ENCODE measurements around the gene TSPAN11.

TSPAN11 gene

DNA sequence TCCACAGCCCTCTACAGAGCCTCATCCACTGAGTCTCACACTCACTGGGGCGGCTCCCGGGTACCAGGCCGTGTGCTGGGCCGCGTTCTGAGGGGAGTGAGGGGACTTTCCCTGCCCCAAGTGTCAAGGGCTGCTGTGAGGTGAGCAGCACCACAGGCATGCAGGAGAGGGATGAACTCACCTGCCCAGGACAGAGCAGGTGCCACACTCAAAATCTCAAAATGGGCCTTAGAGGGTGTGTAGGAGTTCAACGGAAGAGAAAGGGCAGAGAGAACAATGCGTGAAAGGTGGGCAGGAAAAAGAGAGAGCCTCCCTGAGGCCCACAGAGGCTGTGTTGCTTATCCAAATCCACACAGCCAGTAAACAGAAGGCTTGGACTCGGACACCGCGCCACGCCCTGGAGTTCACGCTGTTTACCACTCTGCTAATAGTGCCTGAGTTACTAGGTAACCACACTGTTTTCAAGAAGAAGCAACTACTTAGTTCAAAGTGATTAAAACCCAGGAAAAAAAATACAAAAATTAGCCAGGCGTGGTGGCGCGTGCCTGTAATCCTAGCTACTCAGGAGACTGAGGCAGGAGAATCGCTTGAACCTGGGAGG lies 32.7 kb downstream of the TSPAN11 start:
- Mint-ChIP-seq H3K27ac (no peak overlapping the region), H3K27me3 (no peaks in the 10 kb centered on the region), H3K36me3 (no peaks in the 10 kb centered on the region), H3K4me3 (no peak overlapping the region), H3K4me1 (no peaks in the 10 kb centered on the region), H3K9me3 (no peaks in the 10 kb centered on the region)
- no peak for DNase-seq
- CTCF ChIA-PET = no interaction called here

DNA sequence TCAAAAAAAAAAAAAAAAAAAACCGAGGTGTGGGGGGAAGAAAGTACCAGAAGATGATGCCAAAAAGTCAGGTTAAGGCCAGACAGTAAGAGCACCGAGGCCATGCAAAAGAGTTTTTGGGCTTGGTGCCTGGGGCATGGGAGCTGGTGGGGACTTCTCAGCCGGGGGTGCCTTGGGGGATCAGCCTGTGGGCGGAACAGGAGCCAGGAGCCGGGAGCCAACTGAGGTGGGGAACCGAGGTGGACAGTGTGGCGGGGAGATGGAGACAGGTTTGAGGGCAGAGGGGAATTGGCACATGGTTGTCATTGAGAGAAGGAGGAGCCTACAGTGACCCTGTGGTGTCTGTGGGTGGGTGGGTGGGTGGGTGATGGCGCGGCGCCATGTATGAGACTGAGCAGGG lies 33.2 kb downstream of the TSPAN11 start:
- no peaks in the 10 kb centered on the region for H3K9me3 Mint-ChIP-seq
- no peak overlapping the region for H3K27ac Mint-ChIP-seq
- no peak overlapping the region for H3K4me3 Mint-ChIP-seq
- DNase-seq = no peak
- no peaks in the 10 kb centered on the region for H3K36me3 Mint-ChIP-seq
- no peaks in the 10 kb centered on the region for H3K27me3 Mint-ChIP-seq
- CTCF ChIA-PET = no interaction called here
- H3K4me1 Mint-ChIP-seq = no peaks in the 10 kb centered on the region

DNA sequence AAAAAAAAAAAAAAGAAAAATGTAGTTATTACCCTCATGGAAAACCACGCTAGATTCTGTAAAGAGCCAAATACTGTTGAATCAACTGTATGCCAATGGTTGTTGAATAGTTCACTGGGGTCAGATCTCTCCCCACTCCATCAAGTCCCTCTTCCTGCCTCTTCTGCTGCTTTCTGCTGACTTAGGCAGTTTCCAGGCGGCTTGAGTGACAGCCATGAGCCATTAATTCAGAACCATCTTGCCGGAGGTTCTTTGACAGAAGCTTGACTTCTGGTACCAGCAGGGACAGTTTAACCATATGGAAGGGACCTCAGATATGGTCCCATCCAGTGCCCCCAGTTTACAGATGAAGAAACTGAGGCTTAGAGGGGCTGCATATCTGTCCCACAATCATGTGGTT lies 34.5 kb downstream of the TSPAN11 start:
- CTCF ChIA-PET = no interaction called here
- H3K9me3 Mint-ChIP-seq = no peaks in the 10 kb centered on the region
- H3K27ac Mint-ChIP-seq = no peak overlapping the region
- no peaks in the 10 kb centered on the region for H3K36me3 Mint-ChIP-seq
- no peak overlapping the region for H3K4me3 Mint-ChIP-seq
- no peaks in the 10 kb centered on the region for H3K4me1 Mint-ChIP-seq
- H3K27me3 Mint-ChIP-seq = peaks cover 4% of the 10 kb centered on the region
- no peak for DNase-seq

DNA sequence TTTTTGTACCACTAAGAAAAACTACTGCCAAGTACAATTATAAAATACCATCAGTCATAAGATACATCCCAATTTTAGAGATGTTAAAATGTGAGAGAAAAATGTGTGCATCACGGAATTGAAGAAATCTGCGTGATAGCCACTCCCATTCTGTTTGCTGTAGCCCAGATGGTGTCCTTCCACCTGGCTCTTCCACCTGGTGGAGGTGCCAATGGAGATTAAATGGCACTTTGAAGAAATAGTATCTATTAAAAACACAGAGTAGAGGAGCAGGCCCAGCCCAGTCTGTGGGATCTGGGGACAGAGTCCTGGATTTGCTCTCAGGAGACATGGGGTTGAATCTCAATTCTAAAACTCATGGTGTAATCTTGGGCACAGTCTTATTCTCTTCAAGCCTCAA lies 35.5 kb downstream of the TSPAN11 start:
- Mint-ChIP-seq H3K36me3 (no peaks in the 10 kb centered on the region), H3K27me3 (peaks cover 5% of the 10 kb centered on the region), H3K4me3 (no peak overlapping the region), H3K9me3 (no peaks in the 10 kb centered on the region), H3K4me1 (no peaks in the 10 kb centered on the region), H3K27ac (no peak overlapping the region)
- CTCF ChIA-PET = no interaction called here
- no peak for DNase-seq

DNA sequence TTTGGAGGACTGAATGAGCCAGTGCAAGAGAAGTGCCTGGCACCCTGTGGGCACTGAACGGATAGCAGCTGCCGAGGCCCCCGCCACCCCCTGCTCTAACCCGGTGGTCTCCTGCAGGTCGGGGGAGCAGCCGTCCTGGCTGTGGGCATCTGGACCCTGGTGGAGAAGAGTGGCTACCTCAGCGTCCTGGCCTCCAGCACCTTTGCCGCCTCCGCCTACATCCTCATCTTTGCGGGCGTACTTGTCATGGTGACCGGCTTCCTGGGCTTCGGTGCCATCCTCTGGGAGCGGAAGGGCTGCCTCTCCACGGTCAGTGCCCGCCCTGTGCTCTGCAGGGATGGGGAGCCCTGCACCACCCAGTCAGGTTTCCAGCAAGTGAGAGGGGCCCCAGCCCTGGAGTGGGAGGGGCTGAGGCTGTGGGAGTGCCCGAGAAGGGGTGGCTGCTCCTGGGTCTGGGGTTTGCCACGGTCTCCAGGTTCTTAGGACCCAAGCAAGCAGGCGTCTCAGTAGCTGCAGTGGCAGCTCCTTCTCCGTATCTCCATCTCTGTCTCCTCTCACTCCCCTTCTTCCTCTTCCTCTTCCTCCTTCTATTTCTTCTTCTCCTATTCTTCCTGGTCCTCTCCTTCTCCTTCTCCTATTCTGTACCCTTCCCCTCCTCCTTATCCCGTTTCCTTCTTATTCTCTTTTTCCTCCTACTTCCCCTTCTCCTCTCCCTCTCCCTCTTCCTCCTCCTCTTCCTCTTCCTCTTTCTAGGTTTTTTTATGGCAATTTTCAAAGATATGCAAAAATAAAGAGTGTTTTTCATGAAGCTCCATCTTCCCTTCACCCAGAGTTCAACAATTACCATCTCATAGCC lies 37.4 kb downstream of the TSPAN11 start:
- H3K27ac Mint-ChIP-seq = no peak overlapping the region
- no peaks in the 10 kb centered on the region for H3K36me3 Mint-ChIP-seq
- no peak overlapping the region for H3K4me3 Mint-ChIP-seq
- no peaks in the 10 kb centered on the region for H3K4me1 Mint-ChIP-seq
- H3K27me3 Mint-ChIP-seq = peaks cover 8% of the 10 kb centered on the region
- CTCF ChIA-PET = no interaction called here
- H3K9me3 Mint-ChIP-seq = no peaks in the 10 kb centered on the region
- DNase-seq = no peak

- H3K27me3 Mint-ChIP-seq = peaks cover 10% of the 10 kb centered on the region
- H3K27ac Mint-ChIP-seq = no peak overlapping the region
- H3K4me1 Mint-ChIP-seq = no peaks in the 10 kb centered on the region
- CTCF ChIA-PET = no interaction called here
- no peak overlapping the region for H3K4me3 Mint-ChIP-seq
- H3K9me3 Mint-ChIP-seq = no peaks in the 10 kb centered on the region
- no peaks in the 10 kb centered on the region for H3K36me3 Mint-ChIP-seq
- no peak for DNase-seq
Observed at GRCh38 chr12:30964896-30965612, 38.5 kb downstream of the TSPAN11 start.

DNA sequence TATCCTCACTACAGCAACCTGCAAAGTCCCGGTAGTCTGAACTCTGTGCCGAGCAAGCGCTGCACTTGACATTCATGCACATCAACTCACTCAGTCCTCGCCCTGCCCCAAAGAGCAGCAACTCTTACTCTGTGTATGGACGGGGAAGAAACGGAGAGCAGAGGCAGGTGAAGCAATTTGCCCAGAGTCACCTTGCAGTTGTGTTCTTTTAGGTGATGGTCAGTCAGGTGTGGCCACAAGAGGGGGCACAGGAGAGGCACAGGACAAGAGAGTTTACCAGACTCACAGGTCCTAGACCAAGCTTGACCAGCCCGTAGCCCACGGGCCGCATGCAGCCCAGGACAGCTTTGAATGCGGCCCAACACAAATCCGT lies 39.1 kb downstream of the TSPAN11 start:
- no peak for DNase-seq
- CTCF ChIA-PET = no interaction called here
- Mint-ChIP-seq H3K36me3 (no peaks in the 10 kb centered on the region), H3K4me3 (no peak overlapping the region), H3K27ac (no peak overlapping the region), H3K9me3 (no peaks in the 10 kb centered on the region), H3K4me1 (no peaks in the 10 kb centered on the region), H3K27me3 (peaks cover 16% of the 10 kb centered on the region)

- peaks cover 19% of the 10 kb centered on the region for H3K27me3 Mint-ChIP-seq
- no peak for DNase-seq
- H3K27ac Mint-ChIP-seq = no peak overlapping the region
- no peaks in the 10 kb centered on the region for H3K36me3 Mint-ChIP-seq
- CTCF ChIA-PET = no interaction called here
- H3K4me1 Mint-ChIP-seq = no peaks in the 10 kb centered on the region
- no peak overlapping the region for H3K4me3 Mint-ChIP-seq
- no peaks in the 10 kb centered on the region for H3K9me3 Mint-ChIP-seq
Observed at GRCh38 chr12:30967026-30967425, 40.5 kb downstream of the TSPAN11 start.

DNA sequence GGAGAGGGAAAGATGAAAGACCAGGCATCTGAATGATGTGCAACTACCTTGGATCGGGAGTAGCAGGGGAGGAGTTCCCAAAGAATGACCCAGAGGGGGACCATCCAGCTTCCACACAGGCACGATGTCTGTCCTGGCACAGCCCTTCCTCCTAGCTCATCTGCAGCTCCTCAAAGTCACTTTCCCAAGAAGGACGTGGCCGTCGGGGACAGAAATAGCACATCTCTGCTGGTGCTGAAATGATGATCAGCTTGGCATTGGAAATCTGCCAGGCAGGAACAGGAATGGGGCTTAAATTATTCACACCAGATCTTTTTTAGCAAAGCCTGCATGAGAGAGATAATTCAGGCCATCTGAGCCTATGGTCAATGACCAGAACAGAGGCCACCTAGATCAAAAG lies 41.7 kb downstream of the TSPAN11 start:
- Mint-ChIP-seq H3K9me3 (no peaks in the 10 kb centered on the region), H3K27ac (no peak overlapping the region), H3K4me3 (no peak overlapping the region), H3K27me3 (peaks cover 28% of the 10 kb centered on the region), H3K4me1 (no peaks in the 10 kb centered on the region), H3K36me3 (no peaks in the 10 kb centered on the region)
- DNase-seq = no peak
- CTCF ChIA-PET = no interaction called here

- H3K36me3 Mint-ChIP-seq = no peaks in the 10 kb centered on the region
- H3K27ac Mint-ChIP-seq = no peak overlapping the region
- CTCF ChIA-PET = no interaction called here
- H3K4me3 Mint-ChIP-seq = no peak overlapping the region
- no peaks in the 10 kb centered on the region for H3K9me3 Mint-ChIP-seq
- peaks cover 28% of the 10 kb centered on the region for H3K27me3 Mint-ChIP-seq
- no peak for DNase-seq
- H3K4me1 Mint-ChIP-seq = no peaks in the 10 kb centered on the region
Observed at GRCh38 chr12:30969006-30969405, 42.5 kb downstream of the TSPAN11 start.

DNA sequence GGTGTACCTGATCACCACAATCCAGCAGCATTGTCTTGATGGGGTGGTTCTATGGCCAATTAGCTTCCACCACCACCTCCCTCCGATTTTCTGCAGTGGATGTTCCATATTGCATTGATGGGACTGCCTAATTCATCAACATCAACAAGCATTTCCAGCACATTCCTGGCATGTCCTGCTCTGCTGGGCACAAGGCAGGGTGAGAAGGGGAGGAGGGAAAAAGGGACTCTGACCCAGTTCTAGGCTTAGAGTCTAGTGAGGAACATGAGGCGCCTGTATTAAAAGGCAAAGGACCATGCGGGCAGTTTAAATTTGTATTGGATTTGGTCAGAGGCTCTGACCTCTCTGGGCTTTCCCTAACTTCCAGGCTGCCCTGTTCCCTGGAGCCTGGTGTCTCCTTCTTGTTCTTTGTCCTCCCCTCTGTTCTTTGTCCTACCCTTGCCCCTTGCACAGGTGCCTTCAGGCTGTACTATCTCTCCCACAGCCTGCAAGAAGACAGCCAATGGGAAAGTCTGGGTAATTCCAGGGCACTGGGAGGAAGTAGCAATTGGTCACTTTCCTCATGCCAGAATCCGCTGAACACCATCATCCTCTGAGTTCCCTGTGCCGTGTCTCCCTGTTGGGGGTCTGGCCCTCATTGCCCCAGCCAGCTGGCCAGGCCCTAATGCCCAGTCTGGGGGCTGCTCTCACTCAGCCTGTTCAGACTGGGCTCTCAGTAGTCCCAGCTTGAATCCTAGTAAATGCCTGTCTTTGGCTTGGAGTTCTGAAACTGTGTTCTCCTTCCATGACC lies 43.3 kb downstream of the TSPAN11 start:
- Mint-ChIP-seq H3K27ac (no peak overlapping the region), H3K36me3 (no peaks in the 10 kb centered on the region), H3K9me3 (no peaks in the 10 kb centered on the region), H3K4me1 (no peaks in the 10 kb centered on the region), H3K4me3 (no peak overlapping the region), H3K27me3 (peaks cover 28% of the 10 kb centered on the region)
- no peak for DNase-seq
- CTCF ChIA-PET = no interaction called here

DNA sequence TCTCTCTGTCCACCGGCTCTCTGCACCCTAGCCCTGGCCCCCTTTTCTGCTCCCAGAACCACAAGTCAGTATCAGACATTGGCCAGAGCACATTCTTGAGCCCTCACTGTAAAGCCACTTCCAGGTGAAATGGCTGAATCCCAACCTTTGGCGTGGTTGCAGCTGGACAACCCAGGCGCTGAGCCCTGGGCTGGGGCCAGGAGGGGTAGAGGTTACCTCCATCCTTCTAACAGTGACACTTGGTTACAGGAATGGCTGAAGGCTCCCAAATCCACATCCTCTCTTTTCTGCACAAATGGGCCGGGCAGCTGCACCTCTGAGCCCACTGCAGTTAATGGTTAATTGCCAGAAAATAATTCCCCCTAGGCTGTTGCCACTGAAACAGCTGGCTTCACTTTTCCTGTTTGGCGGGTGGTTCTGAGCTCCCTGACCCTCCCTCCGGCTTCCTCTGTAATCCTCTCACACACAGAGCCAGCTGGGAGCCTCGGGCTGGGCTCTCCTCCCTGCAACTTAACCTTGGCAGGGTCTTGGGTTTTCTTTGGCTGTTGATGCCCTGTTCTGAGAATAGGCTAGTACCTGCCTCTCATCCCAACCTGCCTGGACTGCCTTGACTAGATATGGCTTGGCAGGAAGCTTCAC lies 44.1 kb downstream of the TSPAN11 start:
- H3K27me3 Mint-ChIP-seq = peaks cover 29% of the 10 kb centered on the region
- H3K9me3 Mint-ChIP-seq = no peaks in the 10 kb centered on the region
- H3K4me3 Mint-ChIP-seq = no peak overlapping the region
- H3K36me3 Mint-ChIP-seq = no peaks in the 10 kb centered on the region
- no peak overlapping the region for H3K27ac Mint-ChIP-seq
- no peak for DNase-seq
- CTCF ChIA-PET = no interaction called here
- no peaks in the 10 kb centered on the region for H3K4me1 Mint-ChIP-seq

GRCh38 chr12:30972035-30972434 lies 45.5 kb downstream of the TSPAN11 start:
- Mint-ChIP-seq H3K27ac (no peak overlapping the region), H3K9me3 (no peaks in the 10 kb centered on the region), H3K36me3 (no peaks in the 10 kb centered on the region), H3K4me1 (no peaks in the 10 kb centered on the region), H3K27me3 (peaks cover 27% of the 10 kb centered on the region), H3K4me3 (no peak overlapping the region)
- CTCF ChIA-PET = no interaction called here
- no peak for DNase-seq

- H3K9me3 Mint-ChIP-seq = no peaks in the 10 kb centered on the region
- no peak overlapping the region for H3K4me3 Mint-ChIP-seq
- H3K36me3 Mint-ChIP-seq = no peaks in the 10 kb centered on the region
- H3K27ac Mint-ChIP-seq = no peak overlapping the region
- H3K4me1 Mint-ChIP-seq = no peaks in the 10 kb centered on the region
- CTCF ChIA-PET = interaction anchor here (0.8 kb wide), 1 partner anchor 20 kb away, joined by 3 read pairs; no protein-coding TSS in a partner anchor
- no peak for DNase-seq
- H3K27me3 Mint-ChIP-seq = peaks cover 24% of the 10 kb centered on the region
Observed at GRCh38 chr12:30973175-30973574, 46.6 kb downstream of the TSPAN11 start.
